Kidney (tissue), 14 donors: ENCODE measurements around the gene CDK15. TPM values are rescaled to one million over a fixed set of nuclear protein-coding genes. Genes with fewer than 3 reads are reported as not detected.

Experiments used
- DNase-seq, 5 donors: peaks; one replicate each; pipeline ENCODE4 v3.0.0-alpha.2; 2013 to 2020
- FAIRE-seq: peaks from 2 replicates; lab custom pipeline; 2012; peaks lifted over from hg19 to GRCh38; lab: Jason Lieb, UNC
- H3K27ac ChIP-seq, 2 donors: one replicate each; pipeline ENCODE4 v1.7.0; 2013; ENCODE audit warnings: low read depth in 2 of 2, low read length in 2 of 2, inconsistent platforms in 1 of 2
- H3K27me3 ChIP-seq: one replicate; pipeline ENCODE4 v1.7.1; 2013; ENCODE audit warnings: low read length, inconsistent platforms; ENCODE audit not compliant: control insufficient read depth, insufficient read depth
- H3K36me3 ChIP-seq, 3 donors: one replicate each; pipeline versions ENCODE4 v1.7.0 to v1.7.1; 2013; ENCODE audit warnings: low read length in 3 of 3, control low read depth in 1 of 3, inconsistent platforms in 1 of 3; ENCODE audit not compliant: insufficient read depth in 3 of 3, control insufficient read depth in 2 of 3
- H3K4me1 ChIP-seq, 3 donors: one replicate each; pipeline versions ENCODE4 v1.7.0 to v1.7.1; 2013; ENCODE audit warnings: low read length in 3 of 3, inconsistent platforms in 1 of 3, low read depth in 1 of 3; ENCODE audit not compliant: control insufficient read depth in 2 of 3, insufficient read depth in 2 of 3
- H3K4me3 ChIP-seq, 3 donors: one replicate each; pipeline versions ENCODE4 v1.7.0 to v1.8.1; 2013; ENCODE audit warnings: low read length in 3 of 3, control low read depth in 1 of 3, inconsistent platforms in 1 of 3
- H3K9ac ChIP-seq, 3 donors: one replicate each; pipeline versions ENCODE4 v1.7.0 to v1.7.1; 2013; ENCODE audit warnings: low read length in 3 of 3, control low read depth in 1 of 3, inconsistent platforms in 1 of 3
- H3K9me3 ChIP-seq, 3 donors: one replicate each; pipeline versions ENCODE4 v1.7.0 to v1.7.1; 2013; ENCODE audit warnings: low read length in 3 of 3, control low read depth in 1 of 3, inconsistent platforms in 1 of 3; ENCODE audit not compliant: control insufficient read depth in 2 of 3, insufficient read depth in 1 of 3
- intact Hi-C: fragments of 100-400 bp; cut with DNase I; formaldehyde crosslinking; loops from one replicate; pipeline ENCODE4 v1.11.1; 2022
- polyA plus RNA-seq: library from polyadenylated mRNA; stranded (reverse); fragments of 350-450 nt; fragmentation: Illumina TruSeq; extraction: RNeasy Lipid Tissue Mini Kit (QIAGEN cat#74804); gene quantifications from one replicate; pipeline ENCODE4 v1.2.3, GENCODE V29; 2014; ENCODE audit warnings: low read depth, low replicate concordance; ENCODE audit not compliant: insufficient read depth
- total RNA-seq: library from RNA; stranded (reverse); fragmentation: NEBNext Ultra II Directional; extraction: Animal tissue kit (Norgen Biotek cat#: 25700); gene quantifications from one replicate; pipeline ENCODE4 v1.2.1, GENCODE V29; 2021
- TF ChIP-seq, protein P1 (sequence below): IDR thresholded peaks from 3 replicates; pipeline ENCODE4 v1.5.1; 2012; ENCODE audit warnings: mild to moderate bottlenecking, moderate library complexity, borderline replicate concordance; ENCODE audit not compliant: insufficient read depth; ENCODE audit errors: extremely low read depth
- donor health status: control.
- donor health status: control.
- donor health status: control.
- donor health status: control.
- donor health status: control.
- donor health status: DM: yes; HTN: yes; CAD: no.
- donor health status: Normal renal cell carcinoma (clear cell type).

Gene CDK15
- total and polyA plus RNA-seq, 2 donors from 2014 or later = 0.11 to 2.7 TPM

DNA sequence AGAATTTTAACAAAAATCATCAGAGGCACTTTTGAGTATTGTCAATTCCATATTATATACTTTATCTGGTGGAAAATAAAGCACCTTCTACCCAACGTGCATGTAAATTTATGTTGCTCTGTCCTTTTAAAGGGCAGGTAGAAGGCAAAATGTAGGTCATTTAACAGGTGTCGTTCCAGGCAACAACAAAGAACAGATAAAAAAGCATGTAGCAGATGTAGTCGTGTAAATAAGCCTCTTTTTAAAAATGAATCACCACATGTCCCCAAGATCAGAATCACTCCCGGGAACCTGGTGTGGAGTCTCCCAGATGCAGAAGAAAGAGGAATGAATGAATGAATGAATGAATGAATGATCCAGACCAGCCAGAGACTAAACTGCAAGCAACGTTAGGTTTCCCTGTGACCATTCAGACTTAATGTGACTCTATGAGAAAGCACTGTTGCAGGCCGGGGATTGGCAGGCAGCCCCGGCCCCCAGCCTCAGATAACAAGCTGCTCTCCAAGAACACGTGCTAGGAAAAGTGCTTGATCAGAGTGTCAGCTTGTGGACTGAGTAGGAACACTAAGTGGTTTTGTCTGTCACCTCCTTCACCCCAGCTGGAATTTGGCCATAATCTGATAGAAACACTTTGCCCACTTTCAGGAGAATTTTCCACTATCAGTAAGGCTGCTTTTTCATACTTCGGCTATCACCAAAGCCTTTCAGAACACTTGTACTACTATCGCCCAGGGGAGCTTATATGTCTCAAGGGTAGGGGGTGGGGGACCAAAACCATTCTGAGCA lies 100.6 kb downstream of the CDK15 start:
- Histone ChIP-seq H3K27ac (no peak overlapping the region), H3K27me3 (no peaks in the 10 kb centered on the region), H3K4me3 (no peak overlapping the region), H3K9me3 (no peaks in the 10 kb centered on the region), H3K4me1 (no peaks in the 10 kb centered on the region), H3K36me3 (no peaks in the 10 kb centered on the region), H3K9ac (no peak overlapping the region)
- no peak for FAIRE-seq
- peak in 1 of 5 donors; percentile 61 for DNase-seq
- intact Hi-C loops = no loop called here
- TF ChIP-seq, protein P1, sequence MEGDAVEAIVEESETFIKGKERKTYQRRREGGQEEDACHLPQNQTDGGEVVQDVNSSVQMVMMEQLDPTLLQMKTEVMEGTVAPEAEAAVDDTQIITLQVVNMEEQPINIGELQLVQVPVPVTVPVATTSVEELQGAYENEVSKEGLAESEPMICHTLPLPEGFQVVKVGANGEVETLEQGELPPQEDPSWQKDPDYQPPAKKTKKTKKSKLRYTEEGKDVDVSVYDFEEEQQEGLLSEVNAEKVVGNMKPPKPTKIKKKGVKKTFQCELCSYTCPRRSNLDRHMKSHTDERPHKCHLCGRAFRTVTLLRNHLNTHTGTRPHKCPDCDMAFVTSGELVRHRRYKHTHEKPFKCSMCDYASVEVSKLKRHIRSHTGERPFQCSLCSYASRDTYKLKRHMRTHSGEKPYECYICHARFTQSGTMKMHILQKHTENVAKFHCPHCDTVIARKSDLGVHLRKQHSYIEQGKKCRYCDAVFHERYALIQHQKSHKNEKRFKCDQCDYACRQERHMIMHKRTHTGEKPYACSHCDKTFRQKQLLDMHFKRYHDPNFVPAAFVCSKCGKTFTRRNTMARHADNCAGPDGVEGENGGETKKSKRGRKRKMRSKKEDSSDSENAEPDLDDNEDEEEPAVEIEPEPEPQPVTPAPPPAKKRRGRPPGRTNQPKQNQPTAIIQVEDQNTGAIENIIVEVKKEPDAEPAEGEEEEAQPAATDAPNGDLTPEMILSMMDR = no peak

DNA sequence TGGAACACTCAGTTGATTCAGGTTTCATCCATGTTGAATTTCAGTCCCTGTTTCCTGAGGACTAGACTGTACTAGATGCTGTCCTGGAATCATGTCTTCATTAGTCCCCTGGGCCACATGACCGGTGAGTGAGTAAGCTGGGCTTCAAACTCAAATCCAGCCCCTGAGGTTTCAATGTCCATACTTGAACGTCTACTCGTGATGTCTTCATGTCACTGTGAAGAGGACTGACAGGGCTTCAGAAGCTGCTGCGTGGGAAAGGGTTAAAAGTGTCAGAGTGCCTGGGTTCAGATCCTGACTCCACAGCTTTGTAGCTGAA lies 101.2 kb downstream of the CDK15 start:
- intact Hi-C loops = no loop called here
- H3K9ac ChIP-seq = no peak overlapping the region
- no peaks in the 10 kb centered on the region for H3K36me3 ChIP-seq
- H3K9me3 ChIP-seq = no peaks in the 10 kb centered on the region
- DNase-seq = no peak
- no peaks in the 10 kb centered on the region for H3K4me1 ChIP-seq
- FAIRE-seq = no peak
- no peaks in the 10 kb centered on the region for H3K27me3 ChIP-seq
- H3K27ac ChIP-seq = no peak overlapping the region
- TF ChIP-seq, protein P1 = no peak
- H3K4me3 ChIP-seq = no peak overlapping the region

DNA sequence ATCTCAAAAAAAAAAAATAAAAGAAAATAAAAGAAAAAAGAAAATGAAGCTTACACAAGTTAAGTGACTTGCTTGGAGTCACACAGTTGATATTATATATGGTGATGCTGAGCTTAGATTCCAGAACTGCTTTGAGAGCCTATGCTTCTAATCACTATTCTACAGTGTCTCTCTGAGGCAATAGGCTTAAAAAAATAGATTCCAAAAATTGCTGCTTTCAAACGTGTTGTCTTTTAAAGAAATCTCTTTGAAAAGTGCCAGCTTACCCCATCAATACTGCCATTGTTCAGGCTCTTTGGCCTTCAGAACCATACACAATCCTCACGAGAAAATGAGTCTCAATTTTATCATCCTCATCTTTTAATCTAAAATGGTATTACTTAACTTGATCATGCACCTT lies 102.6 kb downstream of the CDK15 start:
- Histone ChIP-seq H3K9ac (no peak overlapping the region), H3K4me3 (no peak overlapping the region), H3K36me3 (no peaks in the 10 kb centered on the region), H3K4me1 (no peaks in the 10 kb centered on the region), H3K27ac (no peak overlapping the region), H3K27me3 (no peaks in the 10 kb centered on the region), H3K9me3 (no peaks in the 10 kb centered on the region)
- DNase-seq (no peak), FAIRE-seq (no peak)
- intact Hi-C loops = no loop called here
- TF ChIP-seq, protein P1 = no peak
